AG10803 (cell line): ENCODE data around the gene FAM78A.
"Not testable (repeated sequence)": the region's sequence is repeated elsewhere in the genome, so short reads cannot be mapped to it uniquely, and the experiment has no call there.

Experiments used
- DNase-seq: peaks from one replicate; pipeline ENCODE4 v3.0.0; 2010; ENCODE audit warnings: low read depth
- H3K4me3 ChIP-seq: 2 replicates; pipeline ENCODE4 v1.5.1; 2011; ENCODE audit warnings: mild to moderate bottlenecking, low read length, control low read depth
- TF ChIP-seq, protein P1 (sequence below): conservative IDR thresholded peaks from 2 replicates; pipeline ENCODE4 v1.5.1; 2011; ENCODE audit warnings: mild to moderate bottlenecking, low read length, control low read depth, inconsistent platforms

FAM78A gene

DNA sequence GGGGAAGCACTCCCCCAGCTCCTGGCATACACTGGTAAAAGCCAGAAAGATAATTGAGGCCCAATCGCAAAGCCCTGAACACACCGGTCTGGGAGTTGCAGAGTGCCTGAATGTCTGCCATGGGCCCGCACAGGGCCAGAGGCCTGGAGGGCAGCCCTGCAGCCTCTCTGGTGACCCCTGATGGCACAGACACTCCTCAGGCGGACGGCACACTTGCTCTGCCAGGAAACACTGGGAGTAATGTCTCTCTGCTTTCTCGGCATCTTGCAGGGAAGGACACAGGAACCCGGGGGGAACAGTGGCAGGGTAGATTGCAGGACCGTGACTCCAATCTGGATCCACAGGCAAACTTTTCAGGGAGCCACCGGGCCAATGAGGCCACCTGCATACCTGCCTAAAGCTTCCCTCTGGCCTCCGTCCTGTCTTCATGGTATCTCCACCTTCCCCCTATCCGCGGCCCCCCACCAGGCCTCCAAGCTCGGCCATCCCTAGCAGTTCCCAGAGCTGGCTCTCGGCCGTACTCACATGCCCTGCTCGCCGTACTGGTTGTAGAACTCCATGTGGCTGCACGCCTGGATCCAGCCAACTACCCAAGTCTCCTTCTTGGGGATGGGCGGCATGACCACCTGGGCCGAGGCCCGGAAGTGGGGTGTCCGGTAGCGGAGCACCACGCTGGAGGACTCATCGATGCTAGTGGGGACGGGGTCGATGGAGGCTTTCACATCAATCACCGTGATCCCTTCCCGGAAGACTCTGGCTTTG, 797 bp downstream of the FAM78A start:
- no peak for DNase-seq
- TF ChIP-seq, protein P1, sequence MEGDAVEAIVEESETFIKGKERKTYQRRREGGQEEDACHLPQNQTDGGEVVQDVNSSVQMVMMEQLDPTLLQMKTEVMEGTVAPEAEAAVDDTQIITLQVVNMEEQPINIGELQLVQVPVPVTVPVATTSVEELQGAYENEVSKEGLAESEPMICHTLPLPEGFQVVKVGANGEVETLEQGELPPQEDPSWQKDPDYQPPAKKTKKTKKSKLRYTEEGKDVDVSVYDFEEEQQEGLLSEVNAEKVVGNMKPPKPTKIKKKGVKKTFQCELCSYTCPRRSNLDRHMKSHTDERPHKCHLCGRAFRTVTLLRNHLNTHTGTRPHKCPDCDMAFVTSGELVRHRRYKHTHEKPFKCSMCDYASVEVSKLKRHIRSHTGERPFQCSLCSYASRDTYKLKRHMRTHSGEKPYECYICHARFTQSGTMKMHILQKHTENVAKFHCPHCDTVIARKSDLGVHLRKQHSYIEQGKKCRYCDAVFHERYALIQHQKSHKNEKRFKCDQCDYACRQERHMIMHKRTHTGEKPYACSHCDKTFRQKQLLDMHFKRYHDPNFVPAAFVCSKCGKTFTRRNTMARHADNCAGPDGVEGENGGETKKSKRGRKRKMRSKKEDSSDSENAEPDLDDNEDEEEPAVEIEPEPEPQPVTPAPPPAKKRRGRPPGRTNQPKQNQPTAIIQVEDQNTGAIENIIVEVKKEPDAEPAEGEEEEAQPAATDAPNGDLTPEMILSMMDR, result no peak
- H3K4me3 ChIP-seq, result no peak overlapping the region

DNA sequence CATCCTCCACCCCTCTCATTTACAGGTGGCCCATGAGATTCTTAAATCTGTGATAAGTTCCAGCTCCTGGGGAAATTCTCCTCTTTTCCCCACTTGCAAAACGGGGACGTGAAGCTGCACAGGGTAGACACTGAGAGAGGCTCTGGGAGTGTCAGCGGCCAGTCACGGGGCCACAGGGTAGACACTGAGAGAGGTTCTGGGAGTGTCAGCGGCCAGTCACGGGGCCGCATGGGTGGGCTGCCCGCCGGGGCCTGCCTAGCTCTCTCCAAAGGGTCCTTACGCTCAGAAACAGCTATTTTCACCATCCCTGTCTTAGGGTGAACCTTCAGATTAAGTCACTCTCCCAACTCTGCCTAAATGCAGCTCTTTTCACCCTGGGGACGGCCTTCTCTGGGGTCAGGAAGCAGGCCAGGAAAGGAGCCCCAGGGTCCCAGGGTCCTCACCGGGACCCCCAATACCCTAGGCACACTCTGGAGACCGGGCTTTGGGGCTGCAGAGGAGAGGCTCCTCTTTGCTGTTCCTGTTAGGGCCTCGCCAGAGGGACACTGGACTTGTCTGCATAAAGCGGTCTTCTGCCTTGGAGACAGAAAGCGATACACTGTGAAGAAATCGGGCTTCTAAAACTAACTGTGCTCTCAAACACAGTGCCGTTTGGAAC, 1.5 kb downstream of the FAM78A start:
- DNase-seq, result no peak
- TF ChIP-seq, protein P1, result no peak
- H3K4me3 ChIP-seq, result no peak overlapping the region

DNA sequence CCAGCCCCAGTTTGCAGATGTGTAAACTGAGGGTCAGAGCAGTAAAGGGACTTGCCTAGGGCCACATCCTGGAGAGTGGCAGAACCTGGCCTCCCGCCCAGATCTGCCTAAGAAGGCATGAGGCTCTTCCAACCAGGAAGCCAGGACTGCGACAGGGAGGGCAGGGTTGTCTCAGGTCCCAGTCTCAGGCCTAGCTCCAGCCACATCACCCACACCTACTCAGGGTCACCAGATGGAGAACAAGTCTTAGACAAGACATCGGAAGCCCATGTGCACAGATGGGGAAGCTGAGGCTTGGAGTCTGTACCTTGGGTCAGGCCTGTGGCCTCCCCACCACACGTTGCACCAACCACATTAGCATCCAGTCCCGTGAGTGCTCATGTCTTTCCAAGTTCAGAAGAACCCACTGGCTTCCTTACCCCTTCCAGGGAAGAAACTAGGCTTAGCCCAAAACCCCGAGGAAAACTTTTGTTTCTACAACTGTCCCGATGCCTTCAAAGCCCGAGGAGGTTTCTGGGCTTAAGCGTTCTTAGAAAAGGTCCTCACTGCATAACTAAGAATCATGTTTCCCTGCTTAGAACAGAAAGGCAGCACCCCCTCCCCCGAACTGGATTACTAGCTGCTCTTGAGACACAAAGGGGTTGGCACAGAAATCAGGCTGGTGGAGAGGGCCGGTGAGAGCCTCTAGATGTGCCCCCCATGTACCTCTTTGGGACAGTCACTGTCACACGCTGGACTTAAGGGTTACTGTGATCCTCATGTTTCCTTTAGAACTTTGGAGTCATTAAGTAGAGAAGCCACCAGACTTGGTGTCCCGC, 2.2 kb downstream of the FAM78A start:
- TF ChIP-seq, protein P1, result no peak

DNA sequence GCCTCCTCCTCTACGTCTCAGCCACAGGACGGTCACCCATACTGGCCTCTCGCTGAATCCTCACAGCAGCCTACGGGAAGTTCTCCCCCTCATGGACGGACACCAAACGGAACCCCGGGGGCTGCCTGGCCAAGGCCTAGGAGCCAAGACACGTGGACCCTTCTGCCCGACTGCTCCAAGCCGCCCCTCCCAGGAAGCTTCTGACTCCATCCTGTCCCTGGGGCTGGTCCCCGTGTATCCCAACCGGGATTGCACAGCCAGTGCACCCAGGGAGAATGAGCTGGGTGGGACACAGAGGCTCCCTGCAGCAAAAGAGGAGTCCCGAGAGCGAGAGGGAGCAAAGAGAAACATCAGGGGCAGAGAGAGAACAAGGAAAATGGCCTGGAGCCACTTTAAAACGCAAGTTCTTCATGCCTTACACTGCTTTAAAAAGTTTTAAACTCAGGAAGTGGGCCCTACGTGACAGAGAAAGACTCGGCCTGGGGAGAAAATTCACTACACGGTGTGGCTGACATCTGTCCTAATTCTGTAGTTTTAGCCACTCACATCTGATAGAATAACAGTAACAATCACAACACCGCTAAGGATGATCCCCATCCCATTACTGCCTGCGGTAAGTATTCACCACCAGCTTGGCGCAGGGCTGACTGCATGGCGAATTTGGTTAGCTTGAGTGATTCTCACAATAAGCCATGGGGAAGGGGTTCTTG, 3.0 kb downstream of the FAM78A start:
- H3K4me3 ChIP-seq, result no peak overlapping the region
- DNase-seq, result no peak

More for the DNA sequence above, 2.2 kb downstream of the FAM78A start:
- no peak overlapping the region for H3K4me3 ChIP-seq
- no peak for DNase-seq

DNA sequence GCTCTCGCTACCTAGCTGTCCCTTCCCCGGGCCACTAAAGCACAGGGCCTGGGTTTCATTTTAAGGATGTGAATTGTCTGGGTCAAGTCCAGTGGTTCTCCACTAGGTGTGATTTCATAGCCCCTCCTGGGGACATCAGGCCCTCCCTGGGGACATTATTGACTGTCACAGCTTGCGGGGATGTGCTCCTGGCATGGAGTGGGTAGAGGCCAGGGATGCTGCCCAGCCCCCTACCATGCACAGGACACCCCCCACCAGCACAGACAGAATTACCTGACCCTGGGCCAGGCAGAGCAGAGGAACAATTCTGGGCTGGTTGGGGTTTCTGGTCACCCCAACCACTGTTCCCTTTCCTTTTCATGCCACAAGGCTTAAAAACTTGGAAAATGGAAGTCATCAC, 4.1 kb downstream of the FAM78A start:
- H3K4me3 ChIP-seq, result no peak overlapping the region
- TF ChIP-seq, protein P1, result no peak

More for the DNA sequence above, 3.0 kb downstream of the FAM78A start:
- TF ChIP-seq, protein P1, result no peak

DNA sequence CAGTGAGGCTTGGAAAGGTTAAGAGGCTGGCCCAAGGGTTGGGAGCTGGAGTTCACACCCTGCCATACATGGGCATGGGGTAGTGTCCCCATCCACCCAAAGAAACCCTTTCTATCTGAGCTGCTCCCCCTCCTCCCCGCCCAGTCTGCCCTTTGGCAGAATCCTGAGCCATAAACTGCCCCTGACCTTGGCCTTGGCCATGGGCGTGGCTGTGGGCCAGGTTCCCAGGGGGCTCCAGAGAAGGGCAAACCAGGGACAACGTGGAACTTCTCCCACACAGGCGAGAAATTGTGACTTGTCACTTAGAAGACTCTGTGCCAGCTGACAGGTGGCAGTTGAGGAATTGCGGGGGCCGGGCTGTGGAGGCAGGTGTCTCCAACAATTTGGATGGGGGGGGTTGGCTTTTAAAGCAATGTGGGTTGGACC, 4.8 kb downstream of the FAM78A start:
- DNase-seq, result no peak
- TF ChIP-seq, protein P1, result no peak
- no peak overlapping the region for H3K4me3 ChIP-seq

More for the DNA sequence above, 4.1 kb downstream of the FAM78A start:
- no peak for DNase-seq

DNA sequence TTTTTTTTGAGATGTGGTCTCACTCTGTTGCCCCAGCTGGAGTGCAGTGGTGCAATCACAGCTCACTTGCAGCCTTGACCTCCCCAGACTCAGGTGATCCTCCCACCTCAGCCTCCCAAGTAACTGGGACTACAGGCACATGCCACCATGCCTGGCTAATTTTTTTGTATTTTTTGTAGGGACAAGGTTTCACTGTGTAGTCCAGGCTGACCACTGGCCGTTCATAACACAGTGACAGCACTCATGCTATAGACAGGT, 5.4 kb downstream of the FAM78A start:
- not testable (repeated sequence) for DNase-seq, H3K4me3 ChIP-seq
